Gastrocnemius medialis (tissue), 4 donors: ENCODE results near the gene THSD7B. TPM values are rescaled to one million over a fixed set of nuclear protein-coding genes. Genes with fewer than 3 reads are reported as not detected.

ENCODE experiments used
- ATAC-seq, 2 donors: fragments of 150-250 bp; one replicate each; pipeline ENCODE4 v1.9.1; 2016
- DNase-seq, 2 donors: peaks; one replicate each; pipeline ENCODE4 v3.0.0-alpha.2; 2019
- H3K27ac ChIP-seq, 4 donors: fragments of 200-600 bp; sonication (generic); 1 replicate in 1 of 4; 2 replicates in 3 of 4; pipeline ENCODE4 v1.5.1; 2016 to 2018; ENCODE audit warnings: mild to moderate bottlenecking in 2 of 4, moderate library complexity in 1 of 4
- H3K27me3 ChIP-seq, 3 donors: fragments of 200-600 bp; sonication (generic) in 2 of 3; 1 replicate in 1 of 3; 2 replicates in 2 of 3; pipeline versions ENCODE4 v1.5.1 to v1.6.0; 2016 to 2019; ENCODE audit warnings: mild to moderate bottlenecking in 1 of 3, moderate library complexity in 1 of 3
- H3K36me3 ChIP-seq, 2 donors: fragments of 200-600 bp; sonication (generic) in 1 of 2; one replicate each; pipeline ENCODE4 v1.5.1; 2017 to 2018
- H3K4me1 ChIP-seq, 2 donors: fragments of 200-600 bp; sonication (generic) in 1 of 2; one replicate each; pipeline ENCODE4 v1.5.1; 2016 to 2017; ENCODE audit warnings: mild to moderate bottlenecking in 2 of 2
- H3K4me3 ChIP-seq, 4 donors: fragments of 200-600 bp; sonication (generic) in 3 of 4; 1 replicate in 1 of 4; 2 replicates in 3 of 4; pipeline ENCODE4 v1.5.1; 2016 to 2019; ENCODE audit warnings: mild to moderate bottlenecking in 2 of 4
- H3K9me3 ChIP-seq, 3 donors: fragments of 200-600 bp; sonication (generic) in 2 of 3; 1 replicate in 1 of 3; 2 replicates in 2 of 3; pipeline ENCODE4 v1.5.1; 2016 to 2019
- POLR2A ChIP-seq, 2 donors: fragments of 450-650 bp; IDR thresholded peaks; one replicate each; pipeline ENCODE4 v1.6.1; 2017; ENCODE audit warnings: antibody characterized with exemption in 2 of 2, mild to moderate bottlenecking in 2 of 2, moderate library complexity in 2 of 2
- in situ Hi-C, 4 donors: fragments of 200-750 bp; cut with MboI; loops; one replicate each; pipeline versions ENCODE4 v1.15.0 to v1.8.0; 2017; ENCODE audit warnings: low sequenced_read_pairs in 4 of 4
- intact Hi-C: fragments of 100-400 bp; cut with DNase I; formaldehyde crosslinking; loops from one replicate; pipeline ENCODE4 v1.15.1; 2023; ENCODE audit warnings: low total_unique reads
- total RNA-seq, 4 donors: library from RNA; depleted of rRNA; stranded (reverse); fragments of >200 nt; gene quantifications; one replicate each; pipeline versions ENCODE4 v1.1.0 to v1.2.3, GENCODE V29; 2016
- TF ChIP-seq, protein P1 (sequence below), 5 experiments: fragments of 450-650 bp in 3 of 5; fragments of 200-600 bp in 2 of 5; sonication (generic) in 2 of 5; IDR thresholded peaks in 4 of 5; conservative IDR thresholded peaks in 1 of 5; 1 replicate in 4 of 5; 2 replicates in 1 of 5; pipeline ENCODE4 v1.5.1; 2016 to 2019; ENCODE audit warnings: antibody characterized with exemption in 5 of 5, mild to moderate bottlenecking in 3 of 5, moderate library complexity in 3 of 5

Gene THSD7B
- total RNA-seq, 4 donors from 2014 or later, result not detected

DNA sequence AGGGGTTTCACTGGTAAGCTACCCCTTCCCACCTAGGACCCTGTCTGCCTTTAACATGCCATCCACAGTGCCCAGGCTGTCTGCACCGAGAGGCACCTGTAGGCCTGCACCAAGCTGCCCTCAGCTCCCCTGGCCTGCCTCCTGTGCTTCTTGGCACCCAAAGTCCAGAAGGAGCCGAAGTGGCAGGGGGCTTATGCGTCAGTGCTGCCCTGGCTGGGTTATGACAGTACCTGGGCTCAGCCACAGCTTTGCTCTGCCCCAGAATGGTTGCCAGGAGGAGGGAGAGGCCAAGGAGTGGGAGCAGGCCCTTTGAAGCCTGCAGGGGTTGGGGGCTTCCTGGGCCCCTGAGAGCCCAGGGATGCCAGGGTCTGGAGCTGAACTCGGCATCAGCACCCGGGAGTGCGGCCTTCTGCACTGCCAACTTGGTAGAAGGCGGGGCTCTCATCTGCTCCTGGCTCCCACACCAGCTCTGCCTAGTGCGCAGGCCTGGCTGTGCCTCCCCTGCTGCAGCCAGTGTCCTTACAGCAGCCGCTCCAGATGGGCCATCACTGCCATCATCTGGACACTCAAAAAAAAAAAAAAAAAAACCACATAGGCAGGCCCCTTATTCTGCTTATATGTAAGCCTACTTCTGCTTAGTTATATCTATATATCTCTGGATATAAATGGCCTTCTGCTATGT lies 155.4 kb downstream of the THSD7B start:
- in situ Hi-C loops, result no loop called here
- TF ChIP-seq POLR2A (IDR thresholded peaks at IDR 0.05), result no peak
- TF ChIP-seq, protein P1, sequence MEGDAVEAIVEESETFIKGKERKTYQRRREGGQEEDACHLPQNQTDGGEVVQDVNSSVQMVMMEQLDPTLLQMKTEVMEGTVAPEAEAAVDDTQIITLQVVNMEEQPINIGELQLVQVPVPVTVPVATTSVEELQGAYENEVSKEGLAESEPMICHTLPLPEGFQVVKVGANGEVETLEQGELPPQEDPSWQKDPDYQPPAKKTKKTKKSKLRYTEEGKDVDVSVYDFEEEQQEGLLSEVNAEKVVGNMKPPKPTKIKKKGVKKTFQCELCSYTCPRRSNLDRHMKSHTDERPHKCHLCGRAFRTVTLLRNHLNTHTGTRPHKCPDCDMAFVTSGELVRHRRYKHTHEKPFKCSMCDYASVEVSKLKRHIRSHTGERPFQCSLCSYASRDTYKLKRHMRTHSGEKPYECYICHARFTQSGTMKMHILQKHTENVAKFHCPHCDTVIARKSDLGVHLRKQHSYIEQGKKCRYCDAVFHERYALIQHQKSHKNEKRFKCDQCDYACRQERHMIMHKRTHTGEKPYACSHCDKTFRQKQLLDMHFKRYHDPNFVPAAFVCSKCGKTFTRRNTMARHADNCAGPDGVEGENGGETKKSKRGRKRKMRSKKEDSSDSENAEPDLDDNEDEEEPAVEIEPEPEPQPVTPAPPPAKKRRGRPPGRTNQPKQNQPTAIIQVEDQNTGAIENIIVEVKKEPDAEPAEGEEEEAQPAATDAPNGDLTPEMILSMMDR (IDR thresholded peaks at IDR 0.05 in 4 of 5, conservative IDR thresholded peaks at IDR 0.05 in 1 of 5), result no peak

DNA sequence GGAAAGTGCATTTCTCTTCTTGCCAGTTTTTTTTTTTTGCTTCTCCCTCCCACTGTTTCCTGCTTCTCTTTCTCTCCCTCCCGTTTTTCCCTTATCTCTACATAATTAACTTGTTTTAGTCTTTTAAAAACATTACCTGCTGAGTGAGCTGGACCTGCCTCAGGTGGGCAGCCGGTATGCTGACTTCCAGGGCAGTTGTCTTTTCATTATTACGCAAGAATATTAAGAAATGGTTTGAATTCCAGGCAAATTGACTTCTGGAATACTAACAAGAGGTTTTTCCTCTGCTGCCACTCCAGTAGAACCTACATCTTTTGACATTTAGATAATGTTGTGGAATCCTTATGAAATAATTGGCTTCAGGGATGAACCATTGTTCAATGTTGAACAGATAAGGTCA lies 161.8 kb downstream of the THSD7B start:
- H3K4me3 ChIP-seq, result no peak overlapping the region
- intact Hi-C loops, result no loop called here
- TF ChIP-seq POLR2A (IDR thresholded peaks at IDR 0.05), result no peak
- TF ChIP-seq, protein P1 (IDR thresholded peaks at IDR 0.05 in 4 of 5, conservative IDR thresholded peaks at IDR 0.05 in 1 of 5), result no peak
- no peaks in the 10 kb centered on the region for H3K36me3 ChIP-seq
- H3K27ac ChIP-seq, result no peak overlapping the region
- H3K9me3 ChIP-seq, result no peaks in the 10 kb centered on the region
- H3K4me1 ChIP-seq, result no peaks in the 10 kb centered on the region
- no peak for DNase-seq
- no peaks in the 10 kb centered on the region for H3K27me3 ChIP-seq
- in situ Hi-C loops, result no loop called here
- no peak for ATAC-seq

More for the DNA sequence above, 155.4 kb downstream of the THSD7B start:
- H3K4me1 ChIP-seq, result no peaks in the 10 kb centered on the region
- no peak for ATAC-seq
- H3K9me3 ChIP-seq, result no peaks in the 10 kb centered on the region
- intact Hi-C loops, result no loop called here
- no peaks in the 10 kb centered on the region for H3K27me3 ChIP-seq
- H3K4me3 ChIP-seq, result no peak overlapping the region
- no peak overlapping the region for H3K27ac ChIP-seq
- H3K36me3 ChIP-seq, result no peaks in the 10 kb centered on the region
- no peak for DNase-seq

DNA sequence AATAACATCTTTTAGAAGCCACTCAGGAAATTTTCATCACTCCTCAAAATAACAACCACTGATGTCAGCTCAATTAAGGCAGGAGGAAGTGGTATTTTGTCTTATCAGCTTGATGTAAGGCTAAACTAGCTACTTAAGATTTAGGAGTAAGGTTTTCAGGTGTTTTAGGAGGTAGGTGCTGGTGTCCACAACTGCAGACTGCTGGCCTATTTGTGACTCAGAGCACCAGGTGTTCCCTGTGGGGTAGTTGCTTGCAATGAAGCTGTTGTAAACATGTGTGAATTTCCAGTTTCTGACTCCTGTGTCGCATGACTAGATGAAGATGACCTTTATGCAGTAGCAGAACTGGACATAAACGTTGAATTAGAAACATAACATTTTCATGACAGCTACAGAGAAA lies 164.2 kb downstream of the THSD7B start:
- Histone ChIP-seq H3K36me3 (no peaks in the 10 kb centered on the region), H3K27ac (no peak overlapping the region), H3K27me3 (no peaks in the 10 kb centered on the region), H3K4me3 (no peak overlapping the region), H3K4me1 (no peaks in the 10 kb centered on the region), H3K9me3 (no peaks in the 10 kb centered on the region)
- intact Hi-C loops (no loop called here), in situ Hi-C loops (no loop called here)
- DNase-seq (no peak), ATAC-seq (no peak)
- no peak for TF ChIP-seq POLR2A (IDR thresholded peaks at IDR 0.05)
- TF ChIP-seq, protein P1 (IDR thresholded peaks at IDR 0.05 in 4 of 5, conservative IDR thresholded peaks at IDR 0.05 in 1 of 5), result no peak

DNA sequence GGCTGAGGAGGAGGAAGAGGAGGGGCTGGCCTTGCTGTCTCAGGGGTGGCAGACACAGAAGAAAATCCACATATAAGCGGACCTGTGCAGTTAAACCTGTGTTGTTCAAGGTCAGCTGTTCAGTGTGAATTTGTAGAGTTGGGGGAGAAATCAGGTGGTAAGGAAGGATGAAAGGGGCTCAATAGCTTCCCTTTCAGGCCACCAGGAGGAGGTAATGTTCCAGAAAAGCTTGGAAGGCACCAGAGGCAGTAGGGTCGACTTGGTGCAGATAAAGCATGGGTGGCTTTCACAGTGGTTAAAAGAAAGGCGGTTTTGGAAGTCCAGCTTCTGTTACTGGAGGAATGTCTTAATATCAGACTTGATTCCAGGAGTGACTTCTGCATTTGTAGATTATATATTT lies 167.4 kb downstream of the THSD7B start:
- H3K27me3 ChIP-seq, result no peaks in the 10 kb centered on the region
- no peak for ATAC-seq
- H3K4me3 ChIP-seq, result no peak overlapping the region
- no peaks in the 10 kb centered on the region for H3K9me3 ChIP-seq
- no peaks in the 10 kb centered on the region for H3K4me1 ChIP-seq
- intact Hi-C loops, result no loop called here
- TF ChIP-seq POLR2A (IDR thresholded peaks at IDR 0.05), result no peak
- TF ChIP-seq, protein P1 (IDR thresholded peaks at IDR 0.05 in 4 of 5, conservative IDR thresholded peaks at IDR 0.05 in 1 of 5), result no peak
- DNase-seq, result no peak
- in situ Hi-C loops, result no loop called here
- no peak overlapping the region for H3K27ac ChIP-seq
- no peaks in the 10 kb centered on the region for H3K36me3 ChIP-seq

DNA sequence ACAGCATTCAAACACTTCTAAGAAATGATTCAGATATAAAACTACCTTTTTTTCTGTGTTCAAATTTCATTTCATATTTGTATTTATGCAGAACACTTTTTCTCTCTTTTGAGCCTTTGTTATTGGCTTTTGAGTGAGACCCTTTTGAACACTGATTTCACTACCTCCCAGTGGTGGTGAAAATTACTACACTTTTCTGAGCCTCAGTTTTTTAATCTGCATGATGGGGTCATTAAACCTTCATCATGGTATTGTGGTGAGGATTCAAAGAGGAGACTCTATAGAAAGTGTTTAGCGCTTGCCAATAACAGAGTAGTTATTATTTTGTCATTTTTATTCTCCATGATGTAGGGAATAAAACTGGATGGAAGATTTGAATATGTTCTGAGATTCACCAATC lies 169.8 kb downstream of the THSD7B start:
- ATAC-seq (no peak), DNase-seq (no peak)
- no peaks in the 10 kb centered on the region for H3K4me1 ChIP-seq
- H3K27ac ChIP-seq, result no peak overlapping the region
- H3K36me3 ChIP-seq, result no peaks in the 10 kb centered on the region
- H3K4me3 ChIP-seq, result no peak overlapping the region
- TF ChIP-seq, protein P1 (IDR thresholded peaks at IDR 0.05 in 4 of 5, conservative IDR thresholded peaks at IDR 0.05 in 1 of 5), result no peak
- no peak for TF ChIP-seq POLR2A (IDR thresholded peaks at IDR 0.05)
- intact Hi-C loops, result no loop called here
- no peaks in the 10 kb centered on the region for H3K27me3 ChIP-seq
- in situ Hi-C loops, result no loop called here
- H3K9me3 ChIP-seq, result no peaks in the 10 kb centered on the region
